GM19023 (cell line): Measurements from ENCODE around the gene ARSB.
"Not testable (repeated sequence)": the region's sequence is repeated elsewhere in the genome, so short reads cannot be mapped to it uniquely, and the experiment has no call there.

Source experiments
- ATAC-seq: cut with Tn5 transposase; IDR thresholded peaks from one replicate; pipeline ENCODE4 v1.9.1; 2021; ENCODE audit warnings: mild to moderate bottlenecking, moderate library complexity; ENCODE audit not compliant: unreplicated experiment

ARSB gene

DNA sequence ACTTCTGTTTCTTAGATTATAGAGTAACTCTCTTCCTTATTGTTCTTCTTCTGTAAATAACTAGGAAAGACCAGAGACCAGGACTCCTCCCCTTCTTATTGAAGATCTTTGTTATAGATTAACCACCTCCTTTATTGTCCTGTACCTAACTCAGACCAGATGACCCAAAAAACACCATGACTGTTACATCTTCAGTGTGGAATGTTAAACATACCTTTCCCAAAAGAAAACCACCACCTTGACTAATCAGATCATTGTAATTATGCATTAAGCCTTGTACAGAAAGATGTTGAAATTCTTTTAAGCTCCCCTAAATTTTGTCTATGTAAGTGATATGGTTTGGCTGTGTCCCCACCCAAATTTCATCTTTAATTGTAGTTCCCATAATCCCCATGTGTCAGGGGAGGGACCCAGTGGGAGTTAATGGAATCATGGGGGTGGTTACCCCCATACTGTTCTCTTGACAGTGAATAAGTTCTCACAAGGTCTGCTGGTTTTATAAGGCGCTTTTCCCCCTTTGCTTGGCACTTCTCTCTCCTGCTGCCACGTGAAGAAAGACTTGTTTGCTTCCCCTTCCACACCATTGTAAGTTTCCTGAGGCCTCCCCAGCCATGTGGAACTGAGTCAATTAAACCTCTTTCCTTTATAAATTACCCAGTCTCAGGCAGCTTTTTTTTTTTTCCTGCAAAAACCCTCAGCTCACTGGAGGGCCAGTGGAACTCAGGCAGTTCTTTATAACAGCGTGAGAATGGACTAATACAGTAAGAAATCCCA, 26.3 kb downstream of the ARSB start:
- ATAC-seq = no peak

DNA sequence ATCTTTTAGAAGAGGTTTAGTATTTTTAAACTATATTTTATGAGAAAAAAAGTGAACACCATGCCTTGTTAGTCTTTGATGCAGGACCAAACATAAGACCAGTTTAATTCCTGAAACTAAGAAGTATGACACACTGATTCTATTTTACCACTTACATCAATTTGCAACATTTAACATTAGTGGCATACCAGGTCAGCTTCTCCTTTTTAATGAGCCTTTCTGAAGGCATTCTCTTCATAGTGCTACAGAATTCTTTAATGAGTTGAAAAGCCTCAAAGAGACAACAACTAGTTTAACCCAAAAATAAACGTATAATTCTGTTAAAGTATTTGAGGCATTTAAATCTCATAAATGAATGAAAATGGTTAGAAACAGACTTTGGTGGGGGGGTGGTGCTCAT, 28.2 kb downstream of the ARSB start:
- no peak for ATAC-seq

DNA sequence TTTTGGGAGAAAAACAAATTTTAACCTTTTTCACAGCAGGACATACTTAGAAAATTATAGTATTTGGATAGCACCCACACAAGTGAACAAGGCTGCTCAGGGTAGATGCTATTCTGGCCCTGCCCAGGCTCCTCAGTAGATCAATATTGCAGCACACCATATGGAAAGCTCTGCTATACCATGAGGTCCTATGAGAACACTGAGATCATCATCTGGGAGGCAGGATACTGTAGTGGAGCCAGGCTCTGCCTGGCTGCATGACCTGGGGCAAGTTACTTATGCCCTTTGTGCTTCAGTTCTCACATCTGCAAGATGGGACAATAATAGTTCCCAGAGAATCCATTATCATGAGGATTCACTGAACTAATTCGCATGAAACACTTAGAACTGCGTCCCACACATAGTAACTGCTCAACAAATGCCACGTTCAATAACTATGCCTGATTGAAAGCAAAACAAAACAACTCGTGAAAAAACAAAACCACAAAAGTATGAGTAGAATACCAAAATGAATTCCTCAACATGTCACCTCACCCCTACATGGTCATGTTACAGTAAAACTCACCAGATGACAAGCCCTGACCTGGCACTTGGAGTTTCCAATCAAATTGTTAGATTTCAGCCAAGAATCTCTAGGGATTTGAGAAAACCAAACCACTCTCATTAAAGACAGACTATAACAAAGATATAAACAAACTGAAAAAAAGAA, 31.9 kb downstream of the ARSB start:
- ATAC-seq = peak; percentile 48

DNA sequence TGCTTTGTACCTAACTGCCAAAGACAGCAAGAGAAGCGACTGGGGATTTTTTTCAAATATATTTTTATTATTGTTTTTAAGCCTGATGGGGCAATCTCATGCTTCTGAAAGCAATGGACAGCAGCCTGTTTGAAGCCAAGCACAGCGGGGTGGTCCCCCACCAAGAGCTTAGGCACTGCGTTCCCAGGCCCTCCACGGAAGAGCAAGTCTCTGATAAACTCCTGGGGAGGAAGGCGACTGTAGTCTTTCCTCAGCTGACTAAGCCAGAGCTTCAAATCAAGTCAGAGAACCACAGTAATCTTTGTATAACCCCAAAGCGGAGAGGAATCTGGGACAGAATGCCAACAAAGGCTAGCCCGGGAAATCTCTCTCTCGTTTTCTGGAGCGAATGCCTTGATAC, 54.4 kb downstream of the ARSB start:
- ATAC-seq = no peak

DNA sequence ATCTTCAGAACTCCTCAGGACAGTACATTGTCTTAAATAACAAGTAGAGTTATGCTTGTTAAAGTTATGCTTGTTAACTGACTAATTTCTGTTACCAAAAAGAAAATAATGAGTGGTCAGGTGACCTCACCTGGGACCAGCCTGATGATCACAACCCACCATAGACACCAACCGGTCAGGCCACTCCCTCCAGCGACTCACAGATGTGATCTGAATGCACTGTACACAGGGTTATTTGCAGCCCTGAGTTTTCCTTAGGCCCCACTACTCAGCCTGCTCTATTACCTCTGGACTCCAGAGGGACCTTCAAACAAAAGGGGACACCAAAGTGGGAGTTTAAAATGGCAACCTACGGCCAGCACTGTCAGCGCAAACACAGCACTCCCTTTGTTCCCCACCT, 55.3 kb downstream of the ARSB start:
- no peak for ATAC-seq

DNA sequence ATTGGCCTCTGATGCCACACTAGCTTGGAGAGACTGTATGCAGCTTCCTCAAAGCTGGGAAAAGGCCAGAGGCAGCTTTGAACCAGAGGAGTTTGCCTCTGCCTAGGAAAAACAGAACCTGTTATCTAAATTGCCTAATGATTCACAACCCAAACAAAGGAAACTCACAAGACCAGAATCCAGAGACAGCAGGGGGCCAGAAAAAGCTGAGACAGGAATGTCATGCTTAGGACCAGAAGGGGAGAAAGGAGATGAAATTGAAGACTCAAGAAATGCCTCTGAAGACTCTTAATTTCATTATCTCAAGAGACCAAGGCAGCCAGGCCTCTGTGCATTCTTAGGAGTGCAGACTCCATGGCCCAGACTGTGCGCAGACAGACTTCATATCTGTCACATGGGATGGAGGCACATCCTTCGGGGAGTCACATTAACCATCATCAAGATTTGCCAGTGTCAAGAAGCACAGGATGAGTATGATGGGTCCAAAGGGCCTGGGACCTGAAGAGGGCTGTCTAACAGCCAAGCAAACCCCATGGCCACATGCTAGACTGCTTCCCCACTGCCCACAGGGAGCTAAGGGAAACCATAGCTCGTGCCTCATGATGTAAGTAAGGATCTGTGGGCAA, 57.3 kb downstream of the ARSB start:
- no peak for ATAC-seq

DNA sequence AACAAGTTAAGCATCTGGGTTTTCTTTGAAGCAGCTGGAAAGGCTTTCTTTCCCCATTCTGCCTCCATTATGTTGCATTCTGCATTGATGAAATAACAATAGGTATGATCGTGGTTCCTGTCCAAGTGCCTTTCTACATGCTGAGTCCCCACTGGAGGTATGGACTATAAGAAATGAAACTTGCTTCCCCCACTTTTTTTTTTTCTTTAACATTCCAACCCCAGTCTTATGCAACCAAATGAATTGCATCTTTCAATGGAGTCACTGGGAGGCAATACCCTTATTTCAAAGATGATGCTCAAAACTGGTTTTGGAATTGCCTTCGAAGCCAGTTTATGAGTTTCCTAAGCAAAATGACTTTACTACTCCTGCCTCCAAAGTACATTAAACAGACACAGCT, 58.9 kb downstream of the ARSB start:
- no peak for ATAC-seq

DNA sequence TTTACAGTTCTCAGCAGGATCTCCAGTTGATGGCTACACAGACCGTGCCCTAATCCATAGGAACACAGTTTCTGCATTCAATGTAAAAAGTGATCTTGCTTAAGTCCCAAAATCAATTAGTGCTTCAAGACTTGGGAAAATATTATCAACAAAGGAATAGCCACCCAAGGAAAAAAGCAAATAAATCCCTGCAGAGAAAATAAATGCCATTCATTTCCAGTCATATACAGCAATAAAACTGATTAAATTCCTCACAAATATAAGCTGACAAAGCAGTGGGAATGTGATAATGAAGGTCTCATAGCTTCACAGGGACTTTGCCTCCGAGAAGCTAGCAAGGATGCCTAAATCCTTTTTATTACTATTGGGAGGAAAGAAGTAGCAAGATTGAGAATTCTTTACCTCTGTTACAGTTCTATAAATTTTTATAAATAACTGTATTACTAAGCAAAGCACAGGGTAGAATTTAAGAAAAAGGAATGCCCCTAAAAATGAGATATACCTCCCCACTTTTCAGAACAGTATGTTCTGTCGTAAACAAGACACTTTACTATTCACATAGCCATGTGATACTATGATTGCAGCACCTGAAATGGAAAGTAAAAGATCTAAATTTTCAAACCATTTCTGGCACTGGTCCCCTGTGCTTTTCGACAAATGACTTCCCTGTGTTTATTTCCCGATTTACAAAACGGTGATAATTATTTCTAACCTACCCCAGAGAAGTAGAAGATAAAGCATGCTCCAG, 59.8 kb downstream of the ARSB start:
- ATAC-seq = no peak

DNA sequence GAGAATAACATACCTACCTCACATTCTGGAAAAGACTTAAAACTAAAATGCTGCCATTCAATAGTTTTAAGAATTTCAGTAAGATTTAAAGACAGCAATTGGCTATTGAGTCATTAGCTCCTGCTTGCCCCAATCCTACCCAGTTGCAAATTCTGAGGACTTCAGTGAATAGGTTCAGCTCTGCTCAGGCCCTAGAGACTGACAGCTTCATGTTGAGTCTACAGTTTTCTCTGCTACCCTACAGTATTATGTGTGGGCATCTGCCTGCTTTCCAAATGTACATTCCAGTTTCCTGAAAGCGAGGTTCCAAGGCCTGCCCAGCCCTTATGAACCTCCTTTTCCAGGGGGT, 61.5 kb downstream of the ARSB start:
- no peak for ATAC-seq

DNA sequence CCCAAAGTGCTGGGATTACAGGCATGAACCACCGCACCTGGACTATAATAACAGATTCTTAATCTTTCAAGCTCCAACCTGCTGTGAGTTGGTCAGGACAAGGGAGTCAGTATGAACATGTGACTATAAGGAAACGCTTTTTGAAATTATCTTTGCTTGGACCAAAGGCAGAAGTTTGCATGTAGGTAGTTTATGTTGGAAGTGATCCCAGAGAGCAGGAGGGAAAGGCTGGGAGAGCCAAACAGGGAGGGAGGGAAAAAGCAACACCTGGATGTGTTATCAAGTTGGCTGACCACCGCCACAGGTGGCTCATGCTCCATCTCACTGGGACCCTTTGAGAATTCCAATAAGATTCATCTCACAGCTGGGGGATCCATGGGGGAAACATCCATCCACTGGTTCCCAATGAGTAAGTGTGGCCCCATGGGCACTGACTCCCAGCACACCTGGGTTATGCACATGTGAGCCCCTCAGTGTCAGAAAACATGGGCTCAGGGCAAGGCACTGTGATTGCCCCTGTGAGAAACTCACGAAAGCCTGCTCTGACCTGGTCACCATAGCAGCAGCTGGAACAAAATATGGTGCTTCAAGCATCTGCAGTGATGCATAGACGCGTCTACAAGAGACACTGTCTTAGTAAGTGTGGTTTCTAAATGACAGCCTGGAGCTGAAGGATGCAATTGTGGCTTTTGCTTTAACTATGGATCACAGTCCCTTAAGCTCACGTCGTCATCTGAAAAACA, 62.1 kb downstream of the ARSB start:
- peak; percentile 42 for ATAC-seq

DNA sequence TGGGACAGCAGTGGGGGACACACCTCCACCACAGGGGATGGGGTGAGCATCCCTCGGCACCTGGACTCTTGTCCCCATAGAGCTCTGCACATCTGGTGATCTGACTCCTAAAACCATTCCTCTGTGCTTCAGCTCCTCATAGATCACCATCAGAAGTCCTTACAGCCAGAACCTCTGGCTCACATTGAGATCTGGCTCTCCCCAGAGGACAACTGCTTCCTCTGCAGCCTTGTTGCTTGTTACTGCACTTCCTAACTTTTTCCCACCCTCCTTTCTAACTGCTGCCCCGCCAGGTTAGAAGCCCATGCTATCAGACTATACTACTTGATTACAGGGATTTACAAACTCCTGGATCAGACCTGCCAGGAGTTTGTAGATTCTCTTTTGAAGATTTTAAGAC, 64.5 kb downstream of the ARSB start:
- no peak for ATAC-seq

DNA sequence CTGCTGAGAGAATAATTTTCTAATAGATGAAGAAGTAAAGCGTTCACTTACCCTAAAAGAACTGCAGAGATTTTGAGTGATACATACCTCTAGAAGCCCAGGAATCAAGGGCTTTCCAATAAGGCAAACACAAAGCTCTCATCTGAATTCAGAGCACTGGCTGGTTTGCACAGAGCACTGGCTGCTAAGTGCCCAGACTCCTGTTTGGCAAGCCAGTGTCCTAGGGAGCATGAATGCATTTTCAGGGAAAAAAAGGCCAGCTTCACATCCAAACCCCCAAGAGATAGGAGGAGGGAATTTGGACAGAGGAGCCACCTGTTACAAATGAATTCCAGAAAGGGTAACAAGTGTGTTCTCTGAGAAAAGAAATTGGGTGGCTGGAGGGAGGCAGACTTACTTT, 65.3 kb downstream of the ARSB start:
- no peak for ATAC-seq

DNA sequence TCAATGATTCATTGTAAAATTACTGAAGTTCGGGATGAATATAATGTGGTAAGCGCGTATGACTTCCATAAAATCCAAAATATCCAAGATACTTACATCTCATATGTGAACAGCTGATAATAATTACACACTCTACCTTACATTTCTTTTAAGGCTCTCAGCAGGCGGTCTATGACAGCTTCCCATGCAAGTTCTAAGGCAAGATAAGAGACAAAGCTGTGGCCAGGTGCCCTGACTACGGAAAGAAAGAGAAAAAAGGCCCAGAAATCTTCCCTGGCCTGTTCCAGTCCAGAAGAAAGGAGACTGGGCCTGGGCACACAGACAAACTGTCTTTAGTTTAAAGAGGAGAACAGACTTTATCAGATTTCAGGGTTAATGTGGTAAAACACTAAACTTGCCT, 69.1 kb downstream of the ARSB start:
- no peak for ATAC-seq

DNA sequence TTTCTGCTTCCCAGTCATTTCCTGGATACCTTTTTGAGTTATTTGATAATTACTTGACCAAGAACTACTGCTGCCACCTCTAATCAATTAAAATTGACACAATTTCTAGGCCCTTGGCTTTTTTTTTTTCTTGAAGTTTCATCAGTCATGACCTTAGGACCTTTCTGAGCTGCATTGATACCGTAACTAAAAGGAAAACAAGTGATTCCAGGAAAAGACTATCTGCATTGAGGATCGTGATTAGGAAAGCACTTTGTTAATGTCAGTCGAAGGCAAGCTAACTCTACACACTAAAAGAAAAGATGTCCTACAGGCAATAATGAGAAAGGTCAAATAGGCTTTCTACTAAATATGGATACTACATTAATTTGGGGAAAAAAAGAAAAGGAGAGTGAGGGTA, 69.9 kb downstream of the ARSB start:
- no peak for ATAC-seq

DNA sequence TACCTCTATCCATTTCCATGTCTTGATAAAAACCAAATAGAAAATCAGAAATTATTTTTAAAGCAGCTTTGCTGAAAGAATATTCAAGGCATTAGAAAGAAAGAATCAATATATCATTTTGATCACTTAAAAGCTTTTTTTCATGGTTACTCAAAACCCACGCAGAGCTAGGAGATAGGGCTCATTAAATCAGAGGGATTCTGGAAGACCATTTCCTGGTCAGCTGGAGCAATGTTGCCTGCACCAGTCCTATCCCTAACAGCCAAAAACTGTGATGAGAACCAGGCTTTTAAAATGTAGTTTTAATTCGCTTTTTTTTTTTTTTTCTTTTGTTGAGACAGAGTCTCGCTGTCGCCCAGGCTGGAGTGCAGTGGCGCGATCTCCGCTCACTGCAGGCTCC, 72.3 kb downstream of the ARSB start:
- no peak for ATAC-seq

DNA sequence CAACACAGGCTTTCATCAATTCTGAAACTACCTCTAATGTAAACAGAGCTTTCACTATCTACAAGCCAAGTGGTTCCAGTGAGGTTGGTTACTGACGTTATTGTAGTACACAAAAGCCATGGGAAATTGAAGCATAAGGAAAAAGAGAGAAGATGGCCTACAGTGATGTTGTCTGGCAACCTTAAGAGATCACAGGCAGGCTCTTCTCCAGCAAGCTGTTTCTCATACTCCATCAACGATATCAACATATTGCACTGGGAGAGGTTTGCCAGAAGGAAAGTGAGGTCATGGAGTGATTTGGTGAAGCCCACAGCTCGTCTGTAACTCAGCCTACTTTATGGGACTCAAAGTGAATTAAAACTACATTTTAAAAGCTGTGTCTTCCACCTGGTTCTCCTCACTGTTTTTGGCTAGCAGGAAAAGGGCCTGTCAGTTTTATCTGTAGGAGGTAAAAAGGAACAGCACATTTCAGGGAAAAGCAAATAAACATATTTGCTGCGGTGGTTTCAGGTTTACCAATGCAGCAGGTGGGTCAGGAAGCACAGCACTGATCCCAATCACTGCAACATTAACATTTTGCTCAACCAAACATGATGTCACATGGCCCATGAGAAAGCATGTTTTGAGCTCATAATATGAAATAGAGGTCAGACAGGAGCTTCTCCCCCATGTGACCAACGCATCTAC, 72.9 kb downstream of the ARSB start:
- ATAC-seq = no peak

DNA sequence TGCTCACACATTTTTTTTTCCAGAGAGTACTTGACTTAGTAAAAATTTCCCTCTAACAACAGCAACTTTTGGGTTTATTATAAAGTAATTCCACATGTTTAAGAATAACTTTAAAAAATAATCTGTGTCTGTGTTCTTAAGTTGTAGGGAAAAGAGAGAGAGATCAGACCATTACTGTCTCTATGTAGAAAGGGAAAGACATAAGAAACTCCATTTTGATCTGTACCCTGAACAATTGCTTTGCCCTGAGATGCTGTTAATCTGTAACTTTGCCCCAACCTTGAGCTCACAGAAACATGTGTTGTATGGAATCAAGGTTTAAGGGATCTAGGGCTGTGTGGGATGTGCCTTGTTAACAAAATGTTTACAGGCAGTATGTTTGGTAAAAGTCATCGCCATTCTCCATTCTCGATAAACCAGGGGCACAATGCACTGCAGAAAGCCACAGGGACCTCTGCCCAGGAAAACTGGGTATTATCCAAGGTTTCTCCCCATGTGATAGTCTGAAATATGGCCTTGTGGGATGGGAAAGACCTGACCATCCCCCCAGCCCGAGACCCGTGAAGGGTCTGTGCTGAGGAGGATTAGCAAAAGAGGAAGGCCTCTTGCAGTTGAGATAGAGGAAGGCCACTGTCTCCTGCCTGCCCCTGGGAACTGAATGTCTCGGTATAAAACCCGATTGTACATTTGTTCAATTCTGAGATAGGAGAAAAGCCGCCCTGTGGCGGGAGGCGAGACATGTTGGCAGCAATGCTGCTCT, 75.7 kb downstream of the ARSB start:
- not testable (repeated sequence) for ATAC-seq

DNA sequence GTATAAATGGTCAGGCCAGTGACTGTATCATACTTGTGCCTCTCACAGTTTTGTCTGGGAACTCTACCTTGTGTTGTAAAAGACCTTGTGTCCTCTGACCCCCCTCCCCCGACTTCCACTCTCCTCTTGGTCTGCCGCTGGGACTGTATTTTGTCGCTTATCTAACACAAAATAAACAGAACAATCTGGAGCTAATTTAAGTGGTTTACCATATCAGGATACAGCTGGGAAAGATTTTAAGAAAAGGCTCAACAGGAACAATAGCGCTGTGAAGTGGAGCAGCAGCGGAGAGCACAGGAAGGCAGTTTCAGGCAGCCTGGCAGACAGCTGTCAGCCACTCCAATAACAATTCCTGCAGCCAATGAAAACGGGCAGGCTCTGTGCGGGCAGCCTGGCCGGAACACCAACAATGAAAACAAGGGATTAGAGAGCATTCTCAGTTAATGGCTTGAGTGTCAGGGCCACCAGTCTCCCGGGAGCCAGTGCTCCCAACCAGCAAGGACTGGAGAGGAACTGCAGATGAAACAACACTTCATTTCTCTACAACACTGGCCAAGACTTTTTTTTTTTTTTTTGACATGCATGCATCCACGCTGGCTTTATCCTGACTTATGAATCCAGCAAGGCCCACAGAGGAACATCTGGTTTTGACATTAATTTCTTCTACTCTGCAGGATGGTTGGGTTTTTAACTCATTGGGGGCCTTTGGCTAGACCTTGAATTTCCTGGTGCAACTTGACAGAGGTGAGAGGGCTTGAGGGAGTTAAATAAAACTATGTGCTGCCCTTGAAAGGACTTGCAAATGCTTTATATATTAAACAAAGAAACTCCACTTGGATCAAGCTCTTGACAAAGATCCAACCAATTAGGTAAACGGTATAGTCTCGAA, 76.7 kb downstream of the ARSB start:
- no peak for ATAC-seq
